Tibial nerve (tissue), 3 donors: ENCODE measurements around the gene ERC2.

ENCODE experiments used
- CTCF ChIP-seq, 5 experiments: fragments of 200-600 bp in 3 of 5; fragments of 450-650 bp in 2 of 5; sonication (generic) in 3 of 5; IDR thresholded peaks; one replicate each; pipeline ENCODE4 v1.5.1; 2016 to 2019; ENCODE audit warnings: antibody characterized with exemption in 5 of 5, mild to moderate bottlenecking in 3 of 5, moderate library complexity in 2 of 5
- POLR2A ChIP-seq, 2 donors: fragments of 450-650 bp; IDR thresholded peaks; one replicate each; pipeline ENCODE4 v1.6.1; 2017; ENCODE audit warnings: antibody characterized with exemption in 2 of 2, mild to moderate bottlenecking in 2 of 2, moderate library complexity in 2 of 2

DNA sequence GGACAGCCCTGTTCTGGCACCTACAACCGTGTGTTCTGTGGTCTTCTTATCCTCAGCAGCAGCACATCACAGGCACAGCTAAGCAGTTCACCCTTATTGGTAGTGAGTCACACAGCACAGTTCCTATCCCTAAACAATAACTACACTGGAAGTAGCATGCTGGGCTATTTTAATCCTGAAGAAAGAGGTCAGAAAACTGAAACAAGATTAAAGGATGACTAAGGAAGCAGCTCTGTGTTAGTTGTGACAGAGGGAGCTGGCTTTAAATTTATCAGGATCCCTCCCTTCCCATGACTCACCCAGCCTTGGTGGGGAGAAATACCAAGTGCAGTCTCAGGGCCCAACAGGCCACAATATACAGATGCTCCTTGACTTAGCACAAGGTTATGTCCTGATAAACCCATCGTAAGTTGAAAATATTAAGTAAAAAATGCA lies 144.3 kb downstream of the ERC2 start:
- TF ChIP-seq CTCF (IDR thresholded peaks at IDR 0.05), result no peak
- TF ChIP-seq POLR2A (IDR thresholded peaks at IDR 0.05), result no peak
